Adrenal gland (tissue), 5 donors: ENCODE data around the gene KAT8.
"Not testable (repeated sequence)": the region's sequence is repeated elsewhere in the genome, so short reads cannot be mapped to it uniquely, and the experiment has no call there.

ENCODE experiments used
- POLR2A ChIP-seq, 2 donors: fragments of 450-650 bp; IDR thresholded peaks; one replicate each; pipeline ENCODE4 v1.6.1; 2017; ENCODE audit warnings: antibody characterized with exemption in 2 of 2, mild to moderate bottlenecking in 2 of 2, moderate library complexity in 1 of 2
- TF ChIP-seq, protein P1 (sequence below), 6 experiments: fragments of 450-650 bp in 4 of 6; fragments of 200-600 bp in 2 of 6; sonication (generic) in 1 of 6; IDR thresholded peaks; 1 replicate in 5 of 6; 2 replicates in 1 of 6; pipeline versions ENCODE4 v1.5.1 to v1.8.0; 2016 to 2021; ENCODE audit warnings: antibody characterized with exemption in 6 of 6, mild to moderate bottlenecking in 2 of 6, moderate library complexity in 1 of 6
- donor health status: DM: no; HTN: no; CAD: no.

DNA sequence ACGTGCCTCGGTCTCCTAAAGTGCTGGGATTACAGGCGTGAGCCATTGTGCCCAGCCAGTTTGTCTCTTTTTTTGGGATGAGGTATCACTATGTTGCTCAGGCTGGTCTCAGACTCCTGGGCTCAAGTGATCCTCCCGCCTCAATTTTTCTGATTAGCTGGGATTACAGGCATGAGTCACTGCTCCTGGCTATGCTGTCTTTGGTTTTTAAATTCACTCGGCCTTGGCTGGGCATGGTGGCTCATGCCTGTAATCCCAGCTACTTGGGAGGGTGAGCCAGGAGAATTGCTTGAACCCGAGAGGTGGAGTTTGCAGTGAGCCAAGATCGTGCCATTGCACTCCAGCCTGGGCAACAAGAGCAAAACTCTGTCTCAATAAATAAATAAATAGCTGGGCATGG, 27.0 kb downstream of the KAT8 start:
- TF ChIP-seq, protein P1, sequence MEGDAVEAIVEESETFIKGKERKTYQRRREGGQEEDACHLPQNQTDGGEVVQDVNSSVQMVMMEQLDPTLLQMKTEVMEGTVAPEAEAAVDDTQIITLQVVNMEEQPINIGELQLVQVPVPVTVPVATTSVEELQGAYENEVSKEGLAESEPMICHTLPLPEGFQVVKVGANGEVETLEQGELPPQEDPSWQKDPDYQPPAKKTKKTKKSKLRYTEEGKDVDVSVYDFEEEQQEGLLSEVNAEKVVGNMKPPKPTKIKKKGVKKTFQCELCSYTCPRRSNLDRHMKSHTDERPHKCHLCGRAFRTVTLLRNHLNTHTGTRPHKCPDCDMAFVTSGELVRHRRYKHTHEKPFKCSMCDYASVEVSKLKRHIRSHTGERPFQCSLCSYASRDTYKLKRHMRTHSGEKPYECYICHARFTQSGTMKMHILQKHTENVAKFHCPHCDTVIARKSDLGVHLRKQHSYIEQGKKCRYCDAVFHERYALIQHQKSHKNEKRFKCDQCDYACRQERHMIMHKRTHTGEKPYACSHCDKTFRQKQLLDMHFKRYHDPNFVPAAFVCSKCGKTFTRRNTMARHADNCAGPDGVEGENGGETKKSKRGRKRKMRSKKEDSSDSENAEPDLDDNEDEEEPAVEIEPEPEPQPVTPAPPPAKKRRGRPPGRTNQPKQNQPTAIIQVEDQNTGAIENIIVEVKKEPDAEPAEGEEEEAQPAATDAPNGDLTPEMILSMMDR (IDR thresholded peaks at IDR 0.05): not testable (repeated sequence)
- not testable (repeated sequence) for TF ChIP-seq POLR2A (IDR thresholded peaks at IDR 0.05)
